ENCODE data around the gene TMEM69. TPM values are rescaled to one million over a fixed set of nuclear protein-coding genes. Genes with fewer than 3 reads are reported as not detected.
"Not testable (repeated sequence)": the region's sequence is repeated elsewhere in the genome, so short reads cannot be mapped to it uniquely, and the experiment has no call there.

Gene TMEM69
- total RNA-seq, 1 experiment from 2014 or later = 37.6 TPM

- DNase-seq (ENCODE audit: low read depth) = no peak
Measured at GRCh38 chr1:45730780-45731319, 42.9 kb downstream of the TMEM69 start.

GRCh38 chr1:45739137-45739536 is 51.2 kb downstream of the TMEM69 start:
- DNase-seq (ENCODE audit: low read depth) = no peak

GRCh38 chr1:45739641-45740156 is 51.7 kb downstream of the TMEM69 start:
- not testable (repeated sequence) for DNase-seq (ENCODE audit: low read depth)

Other genes with a start within 250 kb of the TMEM69 start
- gene TESK2, start 197.0 kb upstream of the TMEM69 start, total RNA-seq (2014; rRNA removed; shearing (Covaris generic)) = 3.4 and 5.8 TPM in 2 replicates
- 2.9 and 4.9 TPM in 2 replicates for gene CCDC163, start 188.1 kb upstream of the TMEM69 start, total RNA-seq (2014; rRNA removed; shearing (Covaris generic))
- gene MMACHC, start 187.9 kb upstream of the TMEM69 start, total RNA-seq (2014; rRNA removed; shearing (Covaris generic)) = 6.1 and 8.3 TPM in 2 replicates
- gene PRDX1, start 166.3 kb upstream of the TMEM69 start, total RNA-seq (2014; rRNA removed; shearing (Covaris generic)) = 826 and 917 TPM in 2 replicates
- 71.2 and 88.4 TPM in 2 replicates for gene AKR1A1, start 137.4 kb upstream of the TMEM69 start, total RNA-seq (2014; rRNA removed; shearing (Covaris generic))
- gene NASP, start 104.1 kb upstream of the TMEM69 start, total RNA-seq (2014; rRNA removed; shearing (Covaris generic)) = 104 and 120 TPM in 2 replicates
- gene CCDC17, start 64.1 kb upstream of the TMEM69 start, total RNA-seq (2014; rRNA removed; shearing (Covaris generic)) = 0.10 TPM in 2 replicates
- gene GPBP1L1, start 1.6 kb upstream of the TMEM69 start, total RNA-seq (2014; rRNA removed; shearing (Covaris generic)) = 140 and 145 TPM in 2 replicates
- gene IPP, start 62.5 kb downstream of the TMEM69 start, total RNA-seq (2014; rRNA removed; shearing (Covaris generic)) = 4.6 and 7.8 TPM in 2 replicates
- gene MAST2, start 115.4 kb downstream of the TMEM69 start, total RNA-seq (2014; rRNA removed; shearing (Covaris generic)) = 14.2 and 15.7 TPM in 2 replicates

All from M059J (cell line).